H1 (cell line): ENCODE data around the gene SRSF7. TPM values are rescaled to one million over a fixed set of nuclear protein-coding genes. Genes with fewer than 3 reads are reported as not detected.

Source experiments
- CTCF ChIA-PET: fragments of 300-600 bp; sonication (Branson Sonifier 250); formaldehyde crosslinking; loops from one replicate; lab custom pipeline; 2021; ENCODE audit not compliant: partially characterized antibody; lab: Charles Lee
- POLR2A ChIA-PET: fragments of 300-600 bp; sonication (Branson Sonifier 250); formaldehyde crosslinking; loops from one replicate; lab custom pipeline; 2021; ENCODE audit warnings: inconsistent platforms; ENCODE audit not compliant: partially characterized antibody; lab: Charles Lee
- DNase-seq, 2 experiments: peaks; one replicate each; pipeline versions ENCODE4 v3.0.0 to v3.0.0-alpha.2; 2010 to 2022; ENCODE audit warnings: low spot score in 2 of 2, low read depth in 1 of 2, mixed read lengths in 1 of 2
- FAIRE-seq: peaks from 2 replicates; lab custom pipeline; 2011; peaks lifted over from hg19 to GRCh38; lab: Jason Lieb, UNC
- H2AFZ ChIP-seq: 2 replicates; pipeline ENCODE4 v1.8.1; 2012; ENCODE audit warnings: low read length, inconsistent platforms
- H2AK5ac ChIP-seq: 2 replicates; pipeline ENCODE4 v1.6.1; 2013; ENCODE audit warnings: low read depth, low read length
- H2BK120ac ChIP-seq: replicated peaks from 2 replicates; pipeline ENCODE3; 2013; ENCODE audit warnings: low read depth, low read length, inconsistent platforms
- H2BK12ac ChIP-seq: 2 replicates; pipeline ENCODE4 v1.6.1; 2013; ENCODE audit warnings: low read depth, low read length
- H2BK15ac ChIP-seq: 2 replicates; pipeline ENCODE4 v1.6.1; 2013; ENCODE audit warnings: low read length
- H2BK20ac ChIP-seq: 2 replicates; pipeline ENCODE4 v1.6.1; 2013; ENCODE audit warnings: low read length
- H2BK5ac ChIP-seq: 2 replicates; pipeline ENCODE4 v1.6.1; 2013; ENCODE audit warnings: low read depth, low read length
- H3K14ac ChIP-seq: 2 replicates; pipeline ENCODE4 v1.6.1; 2013; ENCODE audit warnings: inconsistent platforms; ENCODE audit not compliant: insufficient read length
- H3K18ac ChIP-seq: 2 replicates; pipeline ENCODE4 v1.6.1; 2013; ENCODE audit warnings: low read length; ENCODE audit errors: extremely low read depth
- H3K23ac ChIP-seq: 2 replicates; pipeline ENCODE4 v1.6.1; 2013; ENCODE audit warnings: inconsistent platforms; ENCODE audit not compliant: insufficient read length
- H3K23me2 ChIP-seq: 2 replicates; pipeline ENCODE4 v1.6.1; 2013; ENCODE audit warnings: low read depth, low read length
- H3K27ac ChIP-seq: 2 replicates; pipeline ENCODE4 v1.6.1; 2011; ENCODE audit warnings: low read depth, low read length, inconsistent platforms
- H3K27me3 ChIP-seq, 4 experiments: replicated peaks in 1 of 4; 1 replicate in 1 of 4; 2 replicates in 3 of 4; pipeline versions ENCODE4 v1.6.1 to v1.8.1; 2011 to 2013; ENCODE audit warnings: low read length in 3 of 4, mild to moderate bottlenecking in 3 of 4, inconsistent platforms in 2 of 4, mixed read lengths in 2 of 4, moderate library complexity in 1 of 4; ENCODE audit not compliant: control insufficient read depth in 3 of 4, insufficient read depth in 3 of 4; ENCODE audit errors: extremely low read depth in 1 of 4
- H3K36me3 ChIP-seq, 4 experiments: 2 replicates each; pipeline versions ENCODE4 v1.6.1 to v1.8.1; 2011 to 2013; ENCODE audit warnings: mild to moderate bottlenecking in 4 of 4, low read length in 3 of 4, moderate library complexity in 2 of 4, control low read depth in 1 of 4, inconsistent platforms in 1 of 4; ENCODE audit not compliant: insufficient read depth in 4 of 4, control insufficient read depth in 2 of 4
- H3K4ac ChIP-seq: replicated peaks from 2 replicates; pipeline ENCODE3; 2013; ENCODE audit warnings: low read length, low read depth, mixed read lengths, inconsistent platforms; ENCODE audit not compliant: insufficient read length
- H3K4me1 ChIP-seq, 4 experiments: replicated peaks in 1 of 4; 1 replicate in 1 of 4; 2 replicates in 3 of 4; pipeline versions ENCODE4 v1.6.1 to v1.8.1; 2011 to 2013; ENCODE audit warnings: low read length in 3 of 4, inconsistent platforms in 2 of 4, mixed read lengths in 1 of 4; ENCODE audit not compliant: insufficient read depth in 4 of 4, control insufficient read depth in 3 of 4
- H3K4me2 ChIP-seq, 2 experiments: 2 replicates each; pipeline versions ENCODE4 v1.6.1 to v1.8.1; 2011 to 2013; ENCODE audit warnings: low read depth in 2 of 2, low read length in 2 of 2, control low read depth in 1 of 2, inconsistent platforms in 1 of 2, mild to moderate bottlenecking in 1 of 2; ENCODE audit not compliant: insufficient read depth in 1 of 2
- H3K4me3 ChIP-seq, 4 experiments: fragments of 200-600, 300-600 bp in 1 of 4; sonication (generic), shearing (Covaris generic), sonication (Bioruptor Twin) in 1 of 4; 2 replicates each; pipeline versions ENCODE4 v1.5.1 to v1.8.1; 2011 to 2016; ENCODE audit warnings: low read length in 4 of 4, low read depth in 3 of 4, control low read depth in 2 of 4, inconsistent platforms in 2 of 4, mild to moderate bottlenecking in 2 of 4, mixed read lengths in 1 of 4, moderate library complexity in 1 of 4; ENCODE audit not compliant: insufficient read depth in 2 of 4; ENCODE audit errors: extremely low read depth in 1 of 4
- H3K56ac ChIP-seq: replicated peaks from 2 replicates; pipeline ENCODE3; 2013; ENCODE audit warnings: low read depth, mild to moderate bottlenecking, mixed read lengths, low read length, inconsistent platforms; ENCODE audit not compliant: insufficient read length
- H3K79me1 ChIP-seq: 2 replicates; pipeline ENCODE4 v1.6.1; 2013; ENCODE audit warnings: low read depth, low read length, control low read depth
- H3K79me2 ChIP-seq, 2 experiments: 2 replicates each; pipeline versions ENCODE4 v1.6.1 to v1.8.1; 2012 to 2013; ENCODE audit warnings: low read length in 2 of 2, mild to moderate bottlenecking in 2 of 2, inconsistent platforms in 1 of 2; ENCODE audit not compliant: insufficient read depth in 2 of 2, control insufficient read depth in 1 of 2
- H3K9ac ChIP-seq, 4 experiments: replicated peaks in 1 of 4; 1 replicate in 1 of 4; 2 replicates in 3 of 4; pipeline versions ENCODE4 v1.6.1 to v1.8.1; 2011 to 2013; ENCODE audit warnings: low read depth in 3 of 4, low read length in 3 of 4, control low read depth in 2 of 4, mild to moderate bottlenecking in 2 of 4, moderate library complexity in 2 of 4, inconsistent platforms in 1 of 4; ENCODE audit errors: extremely low read depth in 1 of 4
- H3K9me3 ChIP-seq, 2 experiments: 2 replicates each; pipeline versions ENCODE4 v1.6.1 to v1.8.1; 2012 to 2013; ENCODE audit warnings: mild to moderate bottlenecking in 2 of 2, moderate library complexity in 2 of 2, control low read depth in 1 of 2, inconsistent platforms in 1 of 2, low read depth in 1 of 2, low read length in 1 of 2, mixed read lengths in 1 of 2; ENCODE audit not compliant: insufficient read depth in 2 of 2
- H4K20me1 ChIP-seq, 2 experiments: replicated peaks in 1 of 2; 2 replicates each; pipeline versions ENCODE3 to v1.8.1; 2011 to 2013; ENCODE audit warnings: inconsistent platforms in 2 of 2, low read length in 2 of 2, mild to moderate bottlenecking in 1 of 2; ENCODE audit not compliant: insufficient read depth in 2 of 2, control insufficient read depth in 1 of 2
- H4K5ac ChIP-seq: 2 replicates; pipeline ENCODE4 v1.6.1; 2013; ENCODE audit warnings: low read length, low read depth, mixed read lengths, inconsistent platforms; ENCODE audit not compliant: insufficient read length
- H4K8ac ChIP-seq: 2 replicates; pipeline ENCODE4 v1.8.0; 2013; ENCODE audit warnings: mild to moderate bottlenecking, moderate library complexity, low read length, inconsistent platforms; ENCODE audit not compliant: insufficient read depth; ENCODE audit errors: extremely low read depth
- H4K91ac ChIP-seq: replicated peaks from 2 replicates; pipeline ENCODE3; 2013; ENCODE audit warnings: low read length, mixed read lengths, inconsistent platforms; ENCODE audit not compliant: insufficient read length
- BCL11A ChIP-seq, 2 experiments: IDR thresholded peaks; one replicate each; pipeline ENCODE4 v1.6.1; 2011; ENCODE audit warnings: low read depth in 2 of 2, low read length in 2 of 2, mild to moderate bottlenecking in 2 of 2
- CBX5 ChIP-seq: fragments of 300-800, 300-1000 bp; sonication (generic); IDR thresholded peaks from 2 replicates; pipeline ENCODE4 v1.7.1; 2016; ENCODE audit warnings: antibody characterized with exemption, low read length, low read depth
- CREB1 ChIP-seq: IDR thresholded peaks from 2 replicates; pipeline ENCODE4 v1.6.1; 2012; ENCODE audit warnings: inconsistent platforms
- EZH2 ChIP-seq: fragments of 200-600 bp; sonication (generic); IDR thresholded peaks from 2 replicates; pipeline ENCODE4 v1.7.1; 2012; ENCODE audit warnings: low read depth, mild to moderate bottlenecking, moderate library complexity, low read length, inconsistent platforms; ENCODE audit not compliant: severe bottlenecking
- HDAC2 ChIP-seq, 2 experiments: fragments of 300-600 bp in 1 of 2; sonication (generic) in 1 of 2; IDR thresholded peaks; 2 replicates each; pipeline ENCODE4 v1.6.1; 2011 to 2012; ENCODE audit warnings: low read depth in 2 of 2, low read length in 2 of 2, mild to moderate bottlenecking in 2 of 2, moderate library complexity in 2 of 2, borderline replicate concordance in 1 of 2, inconsistent platforms in 1 of 2
- NRF1 ChIP-seq: IDR thresholded peaks from 2 replicates; pipeline ENCODE4 v1.6.1; 2011; ENCODE audit warnings: mild to moderate bottlenecking, low read depth, low read length, improper control_type of control experiment
- POLR2A ChIP-seq, 2 experiments: IDR thresholded peaks; 1 replicate in 1 of 2; 2 replicates in 1 of 2; pipeline ENCODE4 v1.6.1; 2011; ENCODE audit warnings: low read depth in 2 of 2, low read length in 2 of 2, mild to moderate bottlenecking in 2 of 2; ENCODE audit errors: control extremely low read depth in 1 of 2
- POLR2AphosphoS5 ChIP-seq: IDR thresholded peaks from 2 replicates; pipeline ENCODE4 v1.6.1; 2011; ENCODE audit warnings: low read depth, low read length
- WGBS, 2 experiments: shearing (Covaris generic) in 1 of 2; methylation state at CpG; one replicate each; pipeline versions ENCODE4 v1.1.6 to v1.1.7; 2013 to 2015; ENCODE audit warnings: low lambda C conversion rate in 2 of 2, mixed read lengths in 2 of 2, inconsistent platforms in 1 of 2, low coverage in 1 of 2, missing lambda C conversion rate in 1 of 2; ENCODE audit not compliant: insufficient replicate concordance in 2 of 2, insufficient coverage in 1 of 2, insufficient read length in 1 of 2; ENCODE audit errors: extremely low coverage in 1 of 2, missing lambda C conversion rate in 1 of 2; 5-methylcytosine and 5-hydroxymethylcytosine counted together
- polyA plus RNA-seq, 7 experiments: library from polyadenylated mRNA; depleted of rRNA in 3 of 7; stranded (reverse) in 5 of 7; unstranded in 2 of 7; fragments of >200 nt in 5 of 7; fragments of 200-250 nt in 2 of 7; gene quantifications; 1 replicate in 5 of 7; 2 replicates in 1 of 7; 4 replicates in 1 of 7; pipeline versions ENCODE4 v1.2.1 to v1.2.3, GENCODE V29; 2011 to 2013; ENCODE audit warnings: missing spikeins in 2 of 7, mixed read lengths in 2 of 7
- total RNA-seq: library from RNA; stranded (reverse); fragmentation: NEBNext Ultra II Directional; extraction: Animal tissue kit (Norgen Biotek cat#: 25700); gene quantifications from 2 replicates; pipeline ENCODE4 v1.2.1, GENCODE V29; 2021

SRSF7 gene
- total and polyA plus RNA-seq, 2 of the 8 experiments (the other 6 are each of a cell fraction or from before 2014, with no cell fraction given) = 370 to 415 TPM

DNA sequence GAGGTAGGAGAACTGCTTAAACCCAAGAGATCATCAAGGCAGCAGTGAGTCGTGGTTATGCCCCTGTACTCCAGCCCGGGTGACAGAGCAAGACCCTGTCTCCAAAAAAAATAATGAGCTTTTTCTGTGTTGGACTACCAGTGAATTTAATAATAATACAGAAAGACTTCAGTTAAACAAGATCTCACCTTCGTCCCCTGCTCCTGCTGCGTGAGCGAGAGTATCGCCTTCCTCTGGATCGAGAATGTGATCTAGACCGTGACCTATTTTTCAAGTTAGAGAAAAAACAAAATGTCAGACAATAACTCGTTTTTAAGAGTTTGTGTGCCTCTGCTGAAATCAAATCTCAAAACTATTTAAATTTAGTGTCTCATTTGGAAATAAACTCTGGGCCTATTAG, 2.8 kb downstream of the SRSF7 start:
- CTCF ChIA-PET = interaction anchor here (0.6 to 2.5 kb wide), 6 partner anchors 12 to 231 kb away, joined by 3 to 7 read pairs (median 4); no protein-coding TSS in a partner anchor
- H3K27ac ChIP-seq = no peak overlapping the region
- H3K36me3 ChIP-seq = peaks cover 36 to 67% (median 61%) of the 10 kb centered on the region in 4 experiments

More for the DNA sequence above, 2.8 kb downstream of the SRSF7 start:
- H3K27me3 ChIP-seq = no peaks in the 10 kb centered on the region
- POLR2A ChIA-PET = interaction anchor here (0.9 to 20.6 kb wide), 15 partner anchors 14 to 208 kb away, joined by 3 to 486 read pairs (median 5); partner anchors contain the start of gene HNRNPLL
- H2BK15ac ChIP-seq = no peak overlapping the region
- H2BK120ac ChIP-seq = no peak overlapping the region
- FAIRE-seq (no peak), DNase-seq (no peak)
- peak overlapping the region in 1 of 2 experiments; percentile 78; a peak in 2 of 4 replicates for H3K4me2 ChIP-seq
- no peak overlapping the region for H2BK20ac ChIP-seq
- H3K4me3 ChIP-seq = peak overlapping the region in 1 of 4 experiments; percentile 93; a peak in 1 of 8 replicates
- H2AFZ ChIP-seq = no peak overlapping the region
- H4K8ac ChIP-seq = no peak overlapping the region
- no peaks in the 10 kb centered on the region for H3K9me3 ChIP-seq
- H3K79me2 ChIP-seq = peaks cover 19 to 72% of the 10 kb centered on the region in 2 experiments
- H3K4me1 ChIP-seq = peaks cover 0 to 8% (median 2%) of the 10 kb centered on the region in 4 experiments; a peak in 3 of 7 replicates
- no peak overlapping the region for H3K4ac ChIP-seq
- peaks cover 27 to 30% of the 10 kb centered on the region in 2 experiments for H4K20me1 ChIP-seq
- H3K18ac ChIP-seq = no peak overlapping the region
- no peak overlapping the region for H3K14ac ChIP-seq
- no peak overlapping the region for H2AK5ac ChIP-seq
- H4K5ac ChIP-seq = no peak overlapping the region
- WGBS, 2 experiments = 97% methylated on average over 9 of the region's 9 CpGs; no CpG with 5 or more reads in 1 of the 2 experiments
- H3K56ac ChIP-seq = no peak overlapping the region
- H2BK12ac ChIP-seq = no peak overlapping the region
- TF ChIP-seq HDAC2 (IDR thresholded peaks at IDR 0.05; ENCODE audit: borderline replicate concordance in 1 of 2, low read depth in 2 of 2, low read length in 2 of 2) = no peak
- no peak for TF ChIP-seq CBX5
- TF ChIP-seq EZH2 = no peak
- peak; percentile 74 for TF ChIP-seq POLR2AphosphoS5
- peak in 1 of 2 experiments; percentile 3; a peak in 1 of 3 replicates for TF ChIP-seq POLR2A (IDR thresholded peaks at IDR 0.05; ENCODE audit: control extremely low read depth in 1 of 2, low read depth in 2 of 2, low read length in 2 of 2)
- TF ChIP-seq BCL11A (IDR thresholded peaks at IDR 0.05; ENCODE audit: low read depth in 2 of 2, low read length in 2 of 2) = no peak
- no peak for TF ChIP-seq NRF1
- no peak for TF ChIP-seq CREB1
- H3K9ac ChIP-seq = peak overlapping the region in 1 of 4 experiments; percentile 60; a peak in 1 of 7 replicates
- H3K23me2 ChIP-seq = peaks cover 7% of the 10 kb centered on the region; the same call in 1 of the 2 replicates
- no peak overlapping the region for H2BK5ac ChIP-seq
- no peak overlapping the region for H4K91ac ChIP-seq
- H3K23ac ChIP-seq = no peak overlapping the region
- H3K79me1 ChIP-seq = no peaks in the 10 kb centered on the region
